Right lobe of liver (tissue), 6 donors: ENCODE results near the gene FAM50A. TPM values are rescaled to one million over a fixed set of nuclear protein-coding genes. Genes with fewer than 3 reads are reported as not detected.
A peak's percentile ranks its signal among the peaks of the same experiment; 100 is the strongest.
"Not testable (repeated sequence)": the region's sequence is repeated elsewhere in the genome, so short reads cannot be mapped to it uniquely, and the experiment has no call there.

Experiments used
- ATAC-seq, 4 donors: fragments of 200-7000 bp; cut with Tn5 transposase; one replicate each; pipeline ENCODE4 v1.9.1; 2020; ENCODE audit warnings: mild to moderate bottlenecking in 4 of 4, moderate library complexity in 4 of 4
- DNase-seq, 3 donors: peaks; one replicate each; pipeline ENCODE4 v3.0.0-alpha.2; 2020
- H3K27ac ChIP-seq, 3 donors: fragments of 200-600 bp; one replicate each; pipeline ENCODE4 v1.8.0; 2022
- H3K27me3 ChIP-seq, 2 donors: fragments of 200-600 bp; one replicate each; pipeline ENCODE4 v1.8.0; 2022
- H3K36me3 ChIP-seq, 4 donors: fragments of 200-600 bp; sonication (generic) in 1 of 4; one replicate each; pipeline versions ENCODE4 v1.5.1 to v1.8.0; 2017 to 2022; ENCODE audit warnings: control low read depth in 1 of 4
- H3K4me1 ChIP-seq, 4 donors: fragments of 200-600 bp; sonication (generic) in 1 of 4; one replicate each; pipeline versions ENCODE4 v1.5.1 to v1.8.0; 2017 to 2022; ENCODE audit warnings: control low read depth in 1 of 4
- H3K4me3 ChIP-seq, 3 donors: fragments of 200-600 bp; one replicate each; pipeline ENCODE4 v1.8.0; 2022
- H3K9me3 ChIP-seq, 4 donors: fragments of 200-600 bp; sonication (generic) in 1 of 4; one replicate each; pipeline versions ENCODE4 v1.5.1 to v1.8.0; 2017 to 2022; ENCODE audit warnings: control low read depth in 1 of 4
- CTCF ChIP-seq, 4 donors: fragments of 200-600 bp in 3 of 4; fragments of 450-650 bp in 1 of 4; IDR thresholded peaks; one replicate each; pipeline versions ENCODE4 v1.5.1 to v1.8.0; 2016 to 2022; ENCODE audit warnings: antibody characterized with exemption in 4 of 4, mild to moderate bottlenecking in 2 of 4
- POLR2A ChIP-seq: fragments of 450-650 bp; IDR thresholded peaks from one replicate; pipeline ENCODE4 v1.6.1; 2017; ENCODE audit warnings: antibody characterized with exemption, mild to moderate bottlenecking
- WGBS: methylation state at CpG from one replicate; pipeline ENCODE4 v1.1.6; 2018; ENCODE audit warnings: low coverage, low lambda C conversion rate; ENCODE audit not compliant: insufficient coverage; ENCODE audit errors: missing lambda C conversion rate; 5-methylcytosine and 5-hydroxymethylcytosine counted together
- intact Hi-C, 2 donors: fragments of 100-400 bp; cut with DNase I; formaldehyde crosslinking; loops; one replicate each; pipeline versions ENCODE4 v1.11.2 to v1.14.1; 2022
- total RNA-seq, 6 experiments: library from RNA; depleted of rRNA in 2 of 6; stranded (reverse); fragments of >200 nt in 2 of 6; fragmentation: NEBNext Ultra II Directional in 3 of 6; extraction: Animal tissue kit (Norgen Biotek cat#: 25700) in 3 of 6; gene quantifications; one replicate each; pipeline versions ENCODE4 v1.1.0 to v1.2.4, GENCODE V29; 2016 to 2023
- donor health status: DM: no; HTN: yes; CAD: no.
- donor health status: DM: no; HTN: no; CAD: no.
- donor health status: DM: no; HTN: no; CAD: no.
- donor health status: DM: no; HTN: yes; CAD: no.
- donor health status: DM: no; HTN: yes; CAD: no.

The FAM50A gene
- total RNA-seq, 6 experiments from 2014 or later, result 19.2 to 36.8 (median 21.9) TPM

- Histone ChIP-seq H3K27ac (peak overlapping the region; percentile 95 to 96 (median 95)), H3K36me3 (peaks cover 0 to 18% (median 4%) of the 10 kb centered on the region in 4 donors), H3K27me3 (no peaks in the 10 kb centered on the region), H3K4me1 (peaks cover 0 to 25% (median 6%) of the 10 kb centered on the region in 4 donors), H3K4me3 (peak overlapping the region; percentile 71 to 76 (median 75)), H3K9me3 (no peaks in the 10 kb centered on the region)
- no peak for TF ChIP-seq POLR2A
- TF ChIP-seq CTCF (IDR thresholded peaks at IDR 0.05), result peak; percentile 75 to 85 (median 79)
- 23% methylated on average over 38 of the region's 49 CpGs for WGBS
- peak; percentile 55 to 65 (median 60) for ATAC-seq
- peak; percentile 79 to 87 (median 83) for DNase-seq
- intact Hi-C loops, result no loop called here
Observed at GRCh38 chrX:154398668-154399526, 45.0 kb upstream of the FAM50A start.

- H3K27ac ChIP-seq, result peak overlapping the region in 2 of 3 donors; percentile 28 to 95
- ATAC-seq, result no peak
- no peaks in the 10 kb centered on the region for H3K27me3 ChIP-seq
- 21% methylated on average over 8 of the region's 14 CpGs for WGBS
- no peak for TF ChIP-seq CTCF (IDR thresholded peaks at IDR 0.05)
- no peak for TF ChIP-seq POLR2A
- peaks cover 0 to 18% (median 4%) of the 10 kb centered on the region in 4 donors for H3K36me3 ChIP-seq
- H3K4me3 ChIP-seq, result peak overlapping the region; percentile 71 to 76 (median 75)
- no peak for DNase-seq
- H3K4me1 ChIP-seq, result peaks cover 0 to 25% (median 6%) of the 10 kb centered on the region in 4 donors
- intact Hi-C loops, result loop anchor here in 1 of 2 donors (5.0 kb wide), 1 partner anchor 133 kb away; no protein-coding TSS in a partner anchor
- no peaks in the 10 kb centered on the region for H3K9me3 ChIP-seq
Observed at GRCh38 chrX:154399527-154400368, 44.2 kb upstream of the FAM50A start.

GRCh38 chrX:154400369-154400817 is 43.5 kb upstream of the FAM50A start:
- H3K9me3 ChIP-seq, DNase-seq, H3K27me3 ChIP-seq, ATAC-seq: not testable (repeated sequence)
- Histone ChIP-seq H3K36me3 (peaks cover 0 to 18% (median 4%) of the 10 kb centered on the region in 4 donors), H3K27ac (peak overlapping the region in 1 of 3 donors; percentile 95), H3K4me1 (peaks cover 0 to 25% (median 6%) of the 10 kb centered on the region in 4 donors), H3K4me3 (peak overlapping the region in 1 of 3 donors; percentile 75)
- intact Hi-C loops, result loop anchor here in 1 of 2 donors (5.0 kb wide), 1 partner anchor 132 kb away; no protein-coding TSS in a partner anchor
- 47% methylated on average over 3 of the region's 6 CpGs for WGBS

GRCh38 chrX:154401045-154401799 is 42.7 kb upstream of the FAM50A start:
- Histone ChIP-seq H3K36me3 (peaks cover 0 to 18% (median 4%) of the 10 kb centered on the region in 4 donors), H3K9me3 (no peaks in the 10 kb centered on the region), H3K4me1 (peaks cover 0 to 25% (median 6%) of the 10 kb centered on the region in 4 donors), H3K4me3 (no peak overlapping the region), H3K27me3 (no peaks in the 10 kb centered on the region), H3K27ac (peak overlapping the region in 1 of 3 donors; percentile 43)
- ATAC-seq (peak; percentile 5 to 25 (median 16)), DNase-seq (peak in 2 of 3 donors; percentile 62 to 70)
- intact Hi-C loops, result loop anchor here in 1 of 2 donors (5.0 kb wide), 1 partner anchor 131 kb away; no protein-coding TSS in a partner anchor
- 22% methylated on average over 5 of the region's 6 CpGs for WGBS
- no peak for TF ChIP-seq CTCF (IDR thresholded peaks at IDR 0.05)
- TF ChIP-seq POLR2A, result no peak
